Limb (tissue), 2 donors: ENCODE results near the gene ZDHHC14.
"Not testable (repeated sequence)": the region's sequence is repeated elsewhere in the genome, so short reads cannot be mapped to it uniquely, and the experiment has no call there.

Experiments
- DNase-seq, 2 donors: peaks; one replicate each; pipeline ENCODE4 v3.0.0-alpha.2; 2016; ENCODE audit errors: extremely low spot score in 2 of 2

ZDHHC14 gene

GRCh38 chr6:157551041-157551832 lies 170.2 kb downstream of the ZDHHC14 start:
- DNase-seq: peak in 1 of 2 donors; percentile 25

- peak in 1 of 2 donors; percentile 18 for DNase-seq
Observed at GRCh38 chr6:157552081-157552747, 171.2 kb downstream of the ZDHHC14 start.

GRCh38 chr6:157552820-157553485 lies 172.0 kb downstream of the ZDHHC14 start:
- peak in 1 of 2 donors; percentile 17 for DNase-seq

GRCh38 chr6:157554747-157555146 lies 173.8 kb downstream of the ZDHHC14 start:
- DNase-seq: no peak

GRCh38 chr6:157555455-157556143 lies 174.6 kb downstream of the ZDHHC14 start:
- DNase-seq: no peak

- DNase-seq: no peak
Observed at GRCh38 chr6:157556144-157556645, 175.2 kb downstream of the ZDHHC14 start.

- no peak for DNase-seq
Observed at GRCh38 chr6:157556671-157557430, 175.9 kb downstream of the ZDHHC14 start.

- DNase-seq: no peak
Observed at GRCh38 chr6:157557559-157557958, 176.6 kb downstream of the ZDHHC14 start.

GRCh38 chr6:157558049-157558448 lies 177.1 kb downstream of the ZDHHC14 start:
- DNase-seq: no peak

GRCh38 chr6:157558487-157559200 lies 177.7 kb downstream of the ZDHHC14 start:
- DNase-seq: no peak

GRCh38 chr6:157559201-157559756 lies 178.3 kb downstream of the ZDHHC14 start:
- no peak for DNase-seq

- not testable (repeated sequence) for DNase-seq
Observed at GRCh38 chr6:157560063-157560462, 179.1 kb downstream of the ZDHHC14 start.

- no peak for DNase-seq
Observed at GRCh38 chr6:157560691-157561413, 179.9 kb downstream of the ZDHHC14 start.

GRCh38 chr6:157561414-157561790 lies 180.4 kb downstream of the ZDHHC14 start:
- no peak for DNase-seq

GRCh38 chr6:157561929-157562810 lies 181.2 kb downstream of the ZDHHC14 start:
- DNase-seq: no peak

- DNase-seq: no peak
Observed at GRCh38 chr6:157562997-157563396, 182.0 kb downstream of the ZDHHC14 start.

- no peak for DNase-seq
Observed at GRCh38 chr6:157563611-157564284, 182.8 kb downstream of the ZDHHC14 start.

- DNase-seq: no peak
Observed at GRCh38 chr6:157568702-157569101, 187.7 kb downstream of the ZDHHC14 start.
